CD14-positive monocyte (primary cell): ENCODE measurements around the gene TMEM200B. TPM values are rescaled to one million over a fixed set of nuclear protein-coding genes. Genes with fewer than 3 reads are reported as not detected.

ENCODE experiments used
- DNase-seq, 3 donors: peaks; one replicate each; pipeline ENCODE4 v3.0.0-alpha.2; 2011 to 2022
- H2AFZ ChIP-seq: 2 replicates; pipeline ENCODE4 v1.6.0; 2012; ENCODE audit warnings: mild to moderate bottlenecking, low read depth, low read length, inconsistent platforms; ENCODE audit not compliant: insufficient read depth, poor library complexity, severe bottlenecking
- H3K27ac ChIP-seq, 2 donors: 1 replicate in 1 of 2; 2 replicates in 1 of 2; pipeline ENCODE4 v1.5.1; 2012 to 2013; ENCODE audit warnings: low read length in 2 of 2, control low read depth in 1 of 2, inconsistent platforms in 1 of 2, low read depth in 1 of 2, mild to moderate bottlenecking in 1 of 2
- H3K27me3 ChIP-seq, 2 donors: one replicate each; pipeline versions ENCODE4 v1.6.0 to v1.6.1; 2011 to 2013; ENCODE audit warnings: low read length in 2 of 2; ENCODE audit not compliant: control insufficient read depth in 2 of 2, insufficient read depth in 2 of 2
- H3K36me3 ChIP-seq, 2 donors: replicated peaks in 1 of 2; 1 replicate in 1 of 2; 2 replicates in 1 of 2; pipeline versions ENCODE4 v1.5.1 to v1.6.1; 2012 to 2013; ENCODE audit warnings: low read length in 2 of 2, control low read depth in 1 of 2, inconsistent platforms in 1 of 2, mild to moderate bottlenecking in 1 of 2; ENCODE audit not compliant: insufficient read depth in 2 of 2, control insufficient read depth in 1 of 2
- H3K4me1 ChIP-seq, 2 donors: 1 replicate in 1 of 2; 2 replicates in 1 of 2; pipeline versions ENCODE4 v1.5.1 to v1.6.1; 2012 to 2013; ENCODE audit warnings: low read length in 2 of 2, control low read depth in 1 of 2, inconsistent platforms in 1 of 2, mild to moderate bottlenecking in 1 of 2, moderate library complexity in 1 of 2; ENCODE audit not compliant: insufficient read depth in 2 of 2, control insufficient read depth in 1 of 2
- H3K4me2 ChIP-seq: replicated peaks from 2 replicates; pipeline ENCODE3; 2012; ENCODE audit warnings: low read length, moderate library complexity, mild to moderate bottlenecking; ENCODE audit not compliant: poor library complexity, severe bottlenecking; ENCODE audit errors: extremely low read depth
- H3K4me3 ChIP-seq, 3 experiments: fragments of 200-600 bp in 1 of 3; sonication (generic) in 1 of 3; replicated peaks in 1 of 3; 1 replicate in 2 of 3; 2 replicates in 1 of 3; pipeline ENCODE4 v1.5.1; 2011 to 2013; ENCODE audit warnings: low read length in 3 of 3, mild to moderate bottlenecking in 3 of 3, control low read depth in 2 of 3, low read depth in 2 of 3, inconsistent platforms in 1 of 3, moderate library complexity in 1 of 3
- H3K79me2 ChIP-seq: 2 replicates; pipeline ENCODE4 v1.6.0; 2012; ENCODE audit warnings: mild to moderate bottlenecking, control low read depth, inconsistent platforms, low read length, moderate library complexity; ENCODE audit not compliant: insufficient read depth
- H3K9ac ChIP-seq: 2 replicates; pipeline ENCODE4 v1.6.0; 2017; ENCODE audit warnings: low read length, mild to moderate bottlenecking; ENCODE audit not compliant: insufficient read depth, poor library complexity, severe bottlenecking
- H3K9me3 ChIP-seq, 2 donors: replicated peaks in 1 of 2; 1 replicate in 1 of 2; 2 replicates in 1 of 2; pipeline versions ENCODE4 v1.5.1 to v1.6.1; 2012 to 2013; ENCODE audit warnings: low read length in 2 of 2, control low read depth in 1 of 2; ENCODE audit not compliant: control insufficient read depth in 1 of 2, insufficient read depth in 1 of 2
- H4K20me1 ChIP-seq: 2 replicates; pipeline ENCODE4 v1.6.0; 2012; ENCODE audit warnings: mild to moderate bottlenecking, low read length, control low read depth, moderate library complexity; ENCODE audit not compliant: insufficient read depth
- H3K27ac Mint-ChIP-seq, 7 donors: one replicate each; pipeline ENCODE4 v1.8.0; 2020; ENCODE audit warnings: mild to moderate bottlenecking in 7 of 7, mixed read lengths in 7 of 7, moderate library complexity in 6 of 7, inconsistent platforms in 2 of 7
- H3K27me3 Mint-ChIP-seq, 3 donors: one replicate each; pipeline ENCODE4 v1.8.0; 2021 to 2022; ENCODE audit warnings: low read depth in 3 of 3, mild to moderate bottlenecking in 3 of 3, mixed read lengths in 3 of 3, moderate library complexity in 3 of 3, inconsistent platforms in 1 of 3
- H3K36me3 Mint-ChIP-seq, 2 donors: one replicate each; pipeline ENCODE4 v1.8.0; 2020; ENCODE audit warnings: mixed read lengths in 2 of 2, inconsistent platforms in 1 of 2, mild to moderate bottlenecking in 1 of 2
- H3K4me1 Mint-ChIP-seq: one replicate; pipeline ENCODE4 v1.8.0; 2020; ENCODE audit warnings: mild to moderate bottlenecking, mixed read lengths
- H3K4me3 Mint-ChIP-seq, 2 donors: one replicate each; pipeline ENCODE4 v1.8.0; 2020; ENCODE audit warnings: mild to moderate bottlenecking in 2 of 2, mixed read lengths in 2 of 2, moderate library complexity in 1 of 2
- H3K9me3 Mint-ChIP-seq, 7 donors: one replicate each; pipeline ENCODE4 v1.8.0; 2020 to 2022; ENCODE audit warnings: mixed read lengths in 7 of 7, mild to moderate bottlenecking in 6 of 7, moderate library complexity in 6 of 7, inconsistent platforms in 2 of 7
- CTCF ChIP-seq: fragments of 200-600 bp; IDR thresholded peaks from one replicate; pipeline ENCODE4 v1.8.0; 2022; ENCODE audit warnings: antibody characterized with exemption, mild to moderate bottlenecking
- WGBS: methylation state at CpG from one replicate; pipeline ENCODE4 v1.1.5; 2013; ENCODE audit warnings: missing lambda C conversion rate; ENCODE audit not compliant: insufficient coverage; 5-methylcytosine and 5-hydroxymethylcytosine counted together
- intact Hi-C, 2 donors: fragments of 100-400 bp; cut with micrococcal nuclease; formaldehyde crosslinking; loops; one replicate each; pipeline versions ENCODE4 v1.15.0 to v1.15.1; 2023
- polyA plus RNA-seq, 3 donors: library from polyadenylated mRNA; depleted of rRNA in 1 of 3; unstranded in 2 of 3; stranded (reverse) in 1 of 3; fragments of 300-500 nt in 2 of 3; fragments of >200 nt in 1 of 3; fragmentation: Illumina TruSeq in 2 of 3; gene quantifications; 1 replicate in 2 of 3; 2 replicates in 1 of 3; pipeline ENCODE4 v1.2.3, GENCODE V29; 2012 to 2021

TMEM200B gene
- polyA plus RNA-seq, 3 donors = not detected

- peak overlapping the region in 1 of 2 donors; percentile 46 for H3K4me3 Mint-ChIP-seq
- WGBS = 94% methylated on average over 4 of the region's 6 CpGs
- peaks cover 10% of the 10 kb centered on the region for H3K4me1 Mint-ChIP-seq
These were observed 2.5 kb upstream of the TMEM200B start for GRCh38 chr1:29126198-29126597.

DNA sequence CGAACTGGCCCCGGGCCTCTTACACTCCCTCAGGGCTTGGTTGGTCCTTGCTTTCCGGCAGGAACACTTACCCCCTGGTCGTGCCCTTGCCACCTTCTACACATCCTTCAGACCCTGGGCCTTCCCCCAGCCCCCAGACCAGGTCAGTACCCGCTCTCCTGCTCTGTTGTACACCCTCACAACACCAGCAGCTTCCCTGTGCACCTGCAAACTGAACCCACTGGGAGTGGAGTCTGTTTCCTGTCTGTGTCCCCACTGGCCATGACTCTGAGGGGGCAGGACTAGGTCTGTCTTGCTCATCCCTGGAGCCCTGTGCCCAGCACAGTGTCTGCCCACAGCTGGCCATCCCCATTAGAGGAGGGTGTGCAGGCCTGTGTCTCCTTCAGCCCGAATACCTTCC is 2.1 kb upstream of the TMEM200B start:
- H3K4me2 ChIP-seq = no peak overlapping the region
- no peak overlapping the region for H2AFZ ChIP-seq
- Mint-ChIP-seq H3K9me3 (peaks cover 0 to 12% (median 4%) of the 10 kb centered on the region in 7 donors), H3K4me3 (peak overlapping the region; percentile 40 to 65), H3K36me3 (peaks cover 0 to 1% of the 10 kb centered on the region in 2 donors), H3K27ac (peak overlapping the region in 1 of 7 donors; percentile 43), H3K27me3 (peaks cover 49 to 90% (median 60%) of the 10 kb centered on the region in 3 donors), H3K4me1 (peaks cover 10% of the 10 kb centered on the region)
- H3K4me3 ChIP-seq = no peak overlapping the region
- DNase-seq = no peak
- H3K36me3 ChIP-seq = no peaks in the 10 kb centered on the region
- no peak overlapping the region for H3K9ac ChIP-seq
- WGBS = 93% methylated on average over 3 of the region's 6 CpGs
- no peak for TF ChIP-seq CTCF
- intact Hi-C loops = no loop called here
- H3K27ac ChIP-seq = no peak overlapping the region
- H3K27me3 ChIP-seq = peaks cover 32 to 57% of the 10 kb centered on the region in 2 donors
- peaks cover 20 to 34% of the 10 kb centered on the region in 2 donors for H3K4me1 ChIP-seq
- H3K79me2 ChIP-seq = no peaks in the 10 kb centered on the region
- H3K9me3 ChIP-seq = peaks cover 0 to 4% of the 10 kb centered on the region in 2 donors
- peaks cover 4% of the 10 kb centered on the region for H4K20me1 ChIP-seq

More at GRCh38 chr1:29126198-29126597, 2.5 kb upstream of the TMEM200B start:
- Histone ChIP-seq H2AFZ (no peak overlapping the region), H3K27ac (no peak overlapping the region), H3K79me2 (no peaks in the 10 kb centered on the region), H3K27me3 (peaks cover 32 to 53% of the 10 kb centered on the region in 2 donors), H3K4me3 (no peak overlapping the region), H3K9ac (no peak overlapping the region), H3K9me3 (peaks cover 0 to under 1% of the 10 kb centered on the region in 2 donors), H4K20me1 (no peaks in the 10 kb centered on the region), H3K4me2 (no peak overlapping the region), H3K4me1 (peaks cover 20 to 31% of the 10 kb centered on the region in 2 donors), H3K36me3 (no peaks in the 10 kb centered on the region)
- peaks cover 47 to 86% (median 57%) of the 10 kb centered on the region in 3 donors for H3K27me3 Mint-ChIP-seq
- intact Hi-C loops = no loop called here
- no peak overlapping the region for H3K27ac Mint-ChIP-seq
- no peaks in the 10 kb centered on the region for H3K36me3 Mint-ChIP-seq
- H3K9me3 Mint-ChIP-seq = peaks cover 0 to 11% (median 4%) of the 10 kb centered on the region in 7 donors
- no peak for TF ChIP-seq CTCF
- DNase-seq = no peak
